Muscle layer of colon (tissue), 2 donors: ENCODE results near the gene SLC12A3.

Experiments
- H3K27ac ChIP-seq: one replicate; pipeline ENCODE4 v1.7.0; 2013; ENCODE audit warnings: low read depth, mild to moderate bottlenecking, low read length, moderate library complexity
- H3K27me3 ChIP-seq, 2 donors: one replicate each; pipeline ENCODE4 v1.7.0; 2013; ENCODE audit warnings: low read length in 2 of 2, mild to moderate bottlenecking in 2 of 2; ENCODE audit not compliant: insufficient read depth in 2 of 2, control insufficient read depth in 1 of 2
- H3K36me3 ChIP-seq: one replicate; pipeline ENCODE4 v1.7.0; 2013; ENCODE audit warnings: mild to moderate bottlenecking, low read length; ENCODE audit not compliant: insufficient read depth
- H3K4me1 ChIP-seq: one replicate; pipeline ENCODE4 v1.7.0; 2013; ENCODE audit warnings: mild to moderate bottlenecking, low read length; ENCODE audit not compliant: insufficient read depth
- H3K4me3 ChIP-seq, 2 donors: one replicate each; pipeline ENCODE4 v1.7.0; 2013; ENCODE audit warnings: low read length in 2 of 2, low read depth in 1 of 2, mild to moderate bottlenecking in 1 of 2, moderate library complexity in 1 of 2
- H3K9ac ChIP-seq: one replicate; pipeline ENCODE4 v1.7.0; 2013; ENCODE audit warnings: low read length
- H3K9me3 ChIP-seq: one replicate; pipeline ENCODE4 v1.7.0; 2013; ENCODE audit warnings: mild to moderate bottlenecking, low read length
- donor health status: abdominal sarcoma.
- donor health status: Adenocarcinoma of cecum.

Gene SLC12A3

DNA sequence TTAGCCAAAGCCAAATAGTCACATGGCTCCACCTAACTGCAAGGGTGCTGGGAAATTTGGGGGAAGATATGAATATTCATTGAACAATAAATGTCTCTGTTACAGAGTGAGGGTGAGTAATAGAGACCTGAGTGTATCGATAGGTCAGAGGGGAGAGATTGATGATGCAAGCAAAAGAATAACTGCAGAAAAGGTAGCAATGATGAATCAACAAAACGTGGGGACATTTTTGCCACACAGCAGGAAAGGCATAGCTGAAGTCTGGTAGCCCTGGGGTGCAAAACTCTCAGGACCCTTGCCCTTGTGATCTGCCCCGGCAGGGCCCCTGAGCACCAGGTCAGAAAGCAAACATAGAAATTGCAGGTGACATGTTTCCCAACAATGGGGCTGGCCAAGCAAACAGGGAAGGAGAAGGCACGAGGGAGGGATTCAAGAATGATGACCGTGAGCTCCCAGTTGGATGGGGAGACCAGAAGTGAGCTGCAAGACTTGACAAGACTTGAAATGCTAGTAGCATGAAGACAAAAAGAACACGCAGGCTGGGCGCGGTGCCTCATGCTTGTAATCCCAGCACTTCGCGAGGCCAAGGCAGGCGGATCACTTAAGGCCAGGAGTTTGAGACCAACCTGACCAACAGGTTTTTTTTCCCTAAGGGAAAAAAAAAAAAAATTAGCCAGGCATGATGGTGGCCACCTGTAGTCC lies 54.2 kb downstream of the SLC12A3 start:
- no peaks in the 10 kb centered on the region for H3K4me1 ChIP-seq
- H3K9ac ChIP-seq, result no peak overlapping the region
- no peak overlapping the region for H3K4me3 ChIP-seq
- no peak overlapping the region for H3K27ac ChIP-seq
- no peaks in the 10 kb centered on the region for H3K36me3 ChIP-seq
- no peaks in the 10 kb centered on the region for H3K9me3 ChIP-seq
- H3K27me3 ChIP-seq, result no peaks in the 10 kb centered on the region

DNA sequence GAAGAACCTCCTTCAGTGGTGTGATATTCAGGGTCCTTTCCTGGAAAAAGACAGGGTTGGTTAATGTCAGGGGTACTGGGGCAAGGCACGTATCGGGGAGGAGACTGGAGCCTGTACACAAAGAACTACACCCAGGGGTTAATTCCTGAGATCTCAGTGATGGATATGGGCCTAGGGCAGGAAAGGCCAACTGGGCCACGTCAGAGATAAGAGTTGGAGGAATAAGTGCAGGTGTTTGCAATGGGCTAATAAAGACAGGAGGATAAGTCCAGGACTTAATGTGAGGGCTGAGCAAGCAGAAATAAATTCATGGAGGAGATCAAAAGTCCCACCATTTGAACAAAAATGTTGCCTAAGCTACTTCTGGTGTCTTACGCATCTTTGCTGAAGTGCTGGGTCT lies 56.6 kb downstream of the SLC12A3 start:
- Histone ChIP-seq H3K27ac (no peak overlapping the region), H3K9ac (no peak overlapping the region), H3K9me3 (no peaks in the 10 kb centered on the region), H3K36me3 (no peaks in the 10 kb centered on the region), H3K4me3 (no peak overlapping the region), H3K27me3 (no peaks in the 10 kb centered on the region), H3K4me1 (no peaks in the 10 kb centered on the region)

DNA sequence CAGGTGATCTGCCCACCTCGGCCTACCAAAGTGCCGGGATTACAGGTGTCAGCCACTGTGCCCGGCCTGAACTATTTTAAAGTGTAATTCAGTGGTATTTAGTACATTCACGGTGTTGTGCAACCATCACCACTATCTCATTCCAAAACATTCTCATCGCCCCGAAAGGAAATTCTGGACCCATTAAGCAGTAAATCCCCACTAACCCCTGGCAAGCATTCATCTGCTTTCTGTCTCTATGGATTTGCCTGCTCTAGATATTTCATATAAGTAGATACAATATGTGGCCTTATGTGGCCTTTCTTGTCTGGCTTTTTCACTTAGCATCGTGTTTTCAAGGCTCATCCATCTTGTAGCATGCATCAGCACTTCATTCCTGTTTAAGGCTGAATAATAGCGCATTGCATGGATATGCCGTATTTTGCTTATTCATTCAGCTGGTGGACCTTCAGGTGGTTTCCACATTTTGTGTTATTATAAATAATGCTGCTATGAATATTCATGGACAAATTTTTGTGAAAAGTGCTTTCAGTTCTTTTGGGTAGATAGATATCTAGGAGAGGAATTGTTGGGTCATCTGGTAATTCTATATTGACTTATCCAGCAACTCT lies 58.6 kb downstream of the SLC12A3 start:
- Histone ChIP-seq H3K4me1 (no peaks in the 10 kb centered on the region), H3K9me3 (no peaks in the 10 kb centered on the region), H3K36me3 (no peaks in the 10 kb centered on the region), H3K4me3 (no peak overlapping the region), H3K27ac (no peak overlapping the region), H3K9ac (no peak overlapping the region), H3K27me3 (no peaks in the 10 kb centered on the region)

DNA sequence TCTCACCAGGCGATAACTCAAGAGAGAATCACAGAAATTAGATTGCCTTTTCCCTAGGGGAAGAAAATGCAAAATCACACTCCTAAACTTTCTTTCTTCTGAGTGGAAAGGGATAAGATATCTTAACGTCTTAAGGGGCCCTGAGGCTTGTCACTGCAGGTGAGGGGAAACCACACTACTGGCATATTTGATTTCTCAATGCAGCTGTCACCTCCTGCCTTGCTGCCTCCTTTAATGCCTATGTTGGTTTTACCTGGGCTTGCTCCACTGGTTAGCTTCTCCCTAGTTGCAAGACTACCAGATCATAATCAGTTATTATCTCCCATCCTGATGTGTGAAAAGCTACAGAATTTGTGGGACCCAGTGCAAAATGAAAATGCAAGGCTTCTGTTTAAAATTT lies 62.5 kb downstream of the SLC12A3 start:
- peaks cover 9% of the 10 kb centered on the region for H3K4me1 ChIP-seq
- H3K9ac ChIP-seq, result no peak overlapping the region
- H3K4me3 ChIP-seq, result no peak overlapping the region
- H3K36me3 ChIP-seq, result no peaks in the 10 kb centered on the region
- no peak overlapping the region for H3K27ac ChIP-seq
- no peaks in the 10 kb centered on the region for H3K9me3 ChIP-seq
- H3K27me3 ChIP-seq, result no peaks in the 10 kb centered on the region

DNA sequence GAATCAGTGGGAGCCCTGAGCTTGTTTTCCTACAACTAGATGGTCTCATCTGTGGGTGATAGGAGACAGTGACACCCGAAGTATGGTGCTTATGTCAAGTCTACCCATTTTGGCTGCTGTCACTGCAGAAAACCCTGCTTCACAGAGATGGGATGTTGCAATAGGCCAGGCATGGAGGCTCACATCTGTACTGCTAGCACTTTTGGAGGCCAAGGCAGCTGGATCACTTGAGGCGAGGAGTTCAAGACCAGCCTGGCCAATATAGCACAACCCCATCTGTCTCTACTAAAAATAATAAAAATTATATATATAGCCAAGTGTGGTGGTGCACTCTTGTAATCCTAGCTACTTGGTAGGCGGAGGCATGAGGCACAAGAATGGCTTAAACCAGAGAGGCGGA lies 64.6 kb downstream of the SLC12A3 start:
- Histone ChIP-seq H3K9me3 (no peaks in the 10 kb centered on the region), H3K27me3 (no peaks in the 10 kb centered on the region), H3K9ac (no peak overlapping the region), H3K27ac (no peak overlapping the region), H3K4me3 (no peak overlapping the region), H3K36me3 (peaks cover 4% of the 10 kb centered on the region), H3K4me1 (peaks cover 22% of the 10 kb centered on the region)

DNA sequence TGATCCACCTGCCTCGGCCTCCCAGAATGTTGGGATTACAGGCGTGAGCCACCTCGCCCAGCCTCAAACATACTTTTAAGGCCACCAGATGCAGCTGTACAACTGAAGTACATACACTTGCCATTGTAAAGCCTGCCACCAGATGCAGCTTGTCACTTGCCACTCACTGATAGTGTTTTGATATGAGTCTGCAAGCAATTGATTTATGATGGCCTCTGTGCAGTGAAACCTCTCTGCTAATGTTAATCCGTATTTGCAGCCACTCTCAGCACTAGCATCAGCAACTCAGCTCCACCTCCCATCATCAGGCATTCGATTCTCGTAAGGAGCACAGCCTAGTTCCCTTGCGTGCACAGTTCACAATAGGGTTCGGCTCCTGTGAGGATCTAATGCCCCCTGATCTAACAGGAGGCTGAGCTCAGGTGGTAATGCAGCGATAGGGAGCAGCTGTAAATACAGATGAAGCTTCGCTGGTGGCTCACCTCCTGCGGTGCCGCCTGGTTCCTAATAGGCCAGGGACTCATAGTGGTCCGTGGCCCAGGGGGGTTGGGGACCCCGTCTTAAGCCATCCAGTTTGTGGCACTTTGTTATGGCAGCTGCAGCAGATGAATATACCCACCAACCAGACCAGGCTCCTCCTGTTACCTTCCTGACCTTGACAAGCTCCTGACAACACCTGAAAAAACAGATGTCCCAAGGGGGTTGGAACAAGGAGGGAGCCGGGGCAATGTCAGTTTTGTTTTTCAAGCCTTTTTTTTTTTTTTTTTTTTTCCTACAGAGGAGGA lies 65.7 kb downstream of the SLC12A3 start:
- Histone ChIP-seq H3K9me3 (no peaks in the 10 kb centered on the region), H3K9ac (no peak overlapping the region), H3K4me3 (peak overlapping the region; percentile 53 to 98), H3K27me3 (no peaks in the 10 kb centered on the region), H3K36me3 (peaks cover 12% of the 10 kb centered on the region), H3K4me1 (peaks cover 28% of the 10 kb centered on the region), H3K27ac (peak overlapping the region; percentile 97)

DNA sequence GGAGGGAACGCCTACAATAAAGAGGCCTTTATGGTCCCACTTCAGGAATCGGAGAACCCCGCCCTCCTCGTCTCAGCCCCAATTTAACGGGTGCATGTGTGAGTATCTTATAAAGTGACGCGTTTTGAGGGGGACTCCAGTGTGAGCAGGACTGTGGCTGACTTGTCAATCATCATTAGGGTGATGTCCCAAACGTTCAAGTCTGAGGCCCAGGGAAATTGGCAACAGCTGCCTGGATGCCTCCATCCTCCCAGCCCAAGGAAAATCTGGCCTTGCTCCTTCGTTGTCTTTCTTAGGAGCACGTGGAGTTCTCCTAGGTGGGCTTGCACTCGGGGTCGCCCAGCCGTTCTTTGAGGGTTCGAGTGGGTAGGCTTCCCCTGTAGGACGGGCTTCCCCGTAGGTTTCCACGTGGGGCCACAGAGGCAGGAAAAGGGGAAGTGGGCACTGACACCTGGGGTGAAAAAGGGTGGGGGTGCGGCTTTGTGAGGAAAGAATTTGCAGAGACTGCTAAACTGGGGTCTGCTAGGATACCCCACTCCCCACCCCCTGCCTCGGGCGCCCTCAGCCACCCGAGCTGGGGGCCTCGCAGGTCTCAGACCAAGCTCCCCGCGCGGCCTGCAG lies 66.4 kb downstream of the SLC12A3 start:
- peaks cover 31% of the 10 kb centered on the region for H3K4me1 ChIP-seq
- peak overlapping the region; percentile 97 for H3K27ac ChIP-seq
- peak overlapping the region; percentile 53 to 98 for H3K4me3 ChIP-seq
- no peaks in the 10 kb centered on the region for H3K9me3 ChIP-seq
- peaks cover 19% of the 10 kb centered on the region for H3K36me3 ChIP-seq
- no peaks in the 10 kb centered on the region for H3K27me3 ChIP-seq
- H3K9ac ChIP-seq, result peak overlapping the region; percentile 40

DNA sequence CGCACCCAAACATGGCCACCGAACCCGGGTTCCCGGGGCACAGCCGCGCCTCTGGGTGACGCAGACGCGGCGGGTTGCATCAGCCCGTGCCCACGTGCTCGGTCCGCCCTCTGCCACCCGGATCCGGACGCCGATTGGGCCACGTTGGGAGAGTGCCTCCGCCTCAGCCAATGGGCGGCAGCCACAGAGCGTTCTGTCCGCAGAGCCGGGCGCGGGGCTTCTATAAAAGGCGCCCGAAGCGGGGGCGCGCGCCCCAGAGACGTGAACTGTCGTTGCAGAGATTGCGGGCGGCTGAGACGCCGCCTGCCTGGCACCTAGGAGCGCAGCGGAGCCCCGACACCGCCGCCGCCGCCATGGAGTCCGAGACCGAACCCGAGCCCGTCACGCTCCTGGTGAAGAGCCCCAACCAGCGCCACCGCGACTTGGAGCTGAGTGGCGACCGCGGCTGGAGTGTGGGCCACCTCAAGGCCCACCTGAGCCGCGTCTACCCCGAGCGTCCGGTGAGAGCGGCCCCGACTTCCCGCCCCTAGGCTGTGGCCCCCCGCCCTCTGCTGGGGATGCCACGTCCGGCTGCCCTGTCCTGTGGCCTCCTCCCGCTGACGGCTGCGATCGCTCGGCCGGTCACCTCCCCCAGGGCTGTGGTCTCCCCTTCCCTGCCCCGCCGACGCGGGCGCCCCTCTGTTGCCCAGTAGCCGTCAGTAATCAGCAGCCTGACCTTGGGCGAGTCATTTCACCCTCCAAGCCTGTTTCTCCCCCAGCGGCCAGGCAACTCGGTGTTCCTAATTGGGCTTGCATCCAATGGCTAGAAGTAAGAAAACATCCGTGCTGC lies 67.1 kb downstream of the SLC12A3 start, which contains the start of gene HERPUD1:
TSS of gene HERPUD1 (plus strand) at position 251 of the 829 bp plus-strand sequence. CDS start at position 354, 103 bp downstream.
- Histone ChIP-seq H3K27ac (peak within 1 kb of the TSS; percentile 97), H3K4me1 (peaks cover 34% of the 10 kb centered on the region), H3K9ac (peak within 1 kb of the TSS; percentile 96), H3K4me3 (peak within 1 kb of the TSS; percentile 98), H3K9me3 (no peaks in the 10 kb centered on the region), H3K36me3 (peaks cover 26% of the 10 kb centered on the region), H3K27me3 (no peaks in the 10 kb centered on the region)

DNA sequence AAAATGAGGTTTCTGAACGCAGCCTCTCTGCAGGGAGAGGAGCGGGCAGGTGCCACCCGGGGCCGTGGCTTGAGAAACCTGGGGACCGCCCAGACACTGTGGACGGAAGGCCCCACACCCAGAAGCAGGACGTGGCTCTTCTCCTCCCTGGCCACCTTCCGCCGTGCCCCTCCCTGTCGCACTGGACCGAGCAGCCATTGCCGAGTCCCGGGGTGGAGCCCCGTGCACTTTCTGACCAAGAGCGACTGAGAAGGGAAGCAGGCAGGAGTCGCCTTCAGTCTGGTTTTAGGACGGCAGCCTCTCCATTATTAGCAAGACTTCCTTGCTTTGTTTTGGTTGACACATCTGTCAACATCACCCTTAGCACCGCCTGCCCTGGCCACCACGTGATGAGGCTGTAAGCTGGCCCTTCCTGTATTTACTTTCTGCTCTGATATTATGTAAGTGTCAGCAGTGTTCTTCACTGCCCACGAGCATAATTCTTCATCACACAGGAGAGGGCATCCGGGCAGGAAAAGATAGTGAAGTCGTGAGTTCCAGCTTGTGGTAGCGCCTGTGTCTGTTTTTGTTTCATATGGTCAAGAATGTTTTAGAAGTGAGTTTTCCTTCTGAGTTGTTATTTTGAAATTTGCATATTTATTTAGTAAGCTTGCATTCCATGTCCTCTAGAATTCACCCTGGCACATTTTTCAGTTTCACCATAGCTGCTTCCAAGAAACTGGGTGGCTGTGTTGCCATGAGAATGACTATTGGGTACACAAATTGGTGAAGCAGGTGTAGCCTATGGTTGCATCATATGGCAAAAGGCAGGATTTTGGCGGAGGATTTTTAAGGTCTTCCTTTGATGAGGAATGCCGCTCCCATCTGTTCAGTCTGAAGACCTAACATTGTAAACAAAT lies 68.0 kb downstream of the SLC12A3 start:
- Histone ChIP-seq H3K4me3 (peak overlapping the region; percentile 98), H3K4me1 (peaks cover 34% of the 10 kb centered on the region), H3K27me3 (no peaks in the 10 kb centered on the region), H3K27ac (peak overlapping the region; percentile 97), H3K9ac (peak overlapping the region; percentile 96), H3K9me3 (no peaks in the 10 kb centered on the region), H3K36me3 (peaks cover 35% of the 10 kb centered on the region)
